ENCODE measurements around the gene WDR53. TPM values are rescaled to one million over a fixed set of nuclear protein-coding genes. Genes with fewer than 3 reads are reported as not detected.

The WDR53 gene
- total RNA-seq, 1 donor from 2014 or later, result 13.4 TPM

GRCh38 chr3:196519718-196520082 is 48.7 kb downstream of the WDR53 start:
- peaks cover 6% of the 10 kb centered on the region for H3K36me3 Mint-ChIP-seq
- H3K27ac Mint-ChIP-seq, result no peak overlapping the region
- no peaks in the 10 kb centered on the region for H3K4me1 Mint-ChIP-seq
- H3K4me3 Mint-ChIP-seq, result no peak overlapping the region
- DNase-seq (ENCODE audit: low spot score in 2 of 2, unreplicated experiment in 2 of 2), result no peak
- no peak for TF ChIP-seq CTCF (IDR thresholded peaks at IDR 0.05; ENCODE audit: unreplicated experiment)
- H3K27me3 Mint-ChIP-seq (ENCODE audit: low read depth), result no peaks in the 10 kb centered on the region
- peaks cover 55% of the 10 kb centered on the region for H3K9me3 Mint-ChIP-seq

- TF ChIP-seq CTCF (IDR thresholded peaks at IDR 0.05; ENCODE audit: unreplicated experiment), result peak; percentile 22
- Mint-ChIP-seq H3K27ac (no peak overlapping the region), H3K4me3 (no peak overlapping the region), H3K4me1 (no peaks in the 10 kb centered on the region), H3K9me3 (peaks cover 58% of the 10 kb centered on the region), H3K27me3 (ENCODE audit: low read depth) (no peaks in the 10 kb centered on the region), H3K36me3 (peaks cover 6% of the 10 kb centered on the region)
- no peak for DNase-seq (ENCODE audit: low spot score in 2 of 2, unreplicated experiment in 2 of 2)
These were observed 49.2 kb downstream of the WDR53 start for GRCh38 chr3:196518966-196519717.

GRCh38 chr3:196517919-196518318 is 50.4 kb downstream of the WDR53 start:
- TF ChIP-seq CTCF (IDR thresholded peaks at IDR 0.05; ENCODE audit: unreplicated experiment), result no peak
- H3K4me3 Mint-ChIP-seq, result no peak overlapping the region
- peaks cover 6% of the 10 kb centered on the region for H3K36me3 Mint-ChIP-seq
- no peaks in the 10 kb centered on the region for H3K4me1 Mint-ChIP-seq
- no peak for DNase-seq (ENCODE audit: low spot score in 2 of 2, unreplicated experiment in 2 of 2)
- peaks cover 63% of the 10 kb centered on the region for H3K9me3 Mint-ChIP-seq
- H3K27ac Mint-ChIP-seq, result no peak overlapping the region
- no peaks in the 10 kb centered on the region for H3K27me3 Mint-ChIP-seq (ENCODE audit: low read depth)

GRCh38 chr3:196517162-196517800 is 51.1 kb downstream of the WDR53 start:
- Mint-ChIP-seq H3K4me3 (no peak overlapping the region), H3K27me3 (ENCODE audit: low read depth) (no peaks in the 10 kb centered on the region), H3K4me1 (no peaks in the 10 kb centered on the region), H3K36me3 (peaks cover 6% of the 10 kb centered on the region), H3K9me3 (peaks cover 60% of the 10 kb centered on the region), H3K27ac (no peak overlapping the region)
- no peak for TF ChIP-seq CTCF (IDR thresholded peaks at IDR 0.05; ENCODE audit: unreplicated experiment)
- no peak for DNase-seq (ENCODE audit: low spot score in 2 of 2, unreplicated experiment in 2 of 2)

- no peak within 1 kb of the TSS for H3K27ac Mint-ChIP-seq
- peaks cover under 1% of the 10 kb centered on the region for H3K36me3 Mint-ChIP-seq
- no peaks in the 10 kb centered on the region for H3K4me1 Mint-ChIP-seq
- H3K4me3 Mint-ChIP-seq, result no peak within 1 kb of the TSS
- no peak for TF ChIP-seq CTCF (IDR thresholded peaks at IDR 0.05; ENCODE audit: unreplicated experiment)
- DNase-seq (ENCODE audit: low spot score in 2 of 2, unreplicated experiment in 2 of 2), result no peak
- no peaks in the 10 kb centered on the region for H3K27me3 Mint-ChIP-seq (ENCODE audit: low read depth)
- peaks cover 40% of the 10 kb centered on the region for H3K9me3 Mint-ChIP-seq
These were observed 53.3 kb downstream of the WDR53 start, which contains the start of gene SMCO1 for GRCh38 chr3:196514913-196515621. Gene SMCO1, minus strand, starts transcription at chr3:196515346. Its CDS starts 137 bp downstream, at chr3:196515209.

All from mesothelial cell of epicardium (in vitro differentiated cells).